HG03060 (cell line): ENCODE data around the gene CYP1A2.

Experiments used
- ATAC-seq: cut with Tn5 transposase; IDR thresholded peaks from one replicate; pipeline ENCODE4 v1.9.1; 2021; ENCODE audit warnings: low read depth, moderate number of reproducible peaks; ENCODE audit not compliant: unreplicated experiment

The CYP1A2 gene

DNA sequence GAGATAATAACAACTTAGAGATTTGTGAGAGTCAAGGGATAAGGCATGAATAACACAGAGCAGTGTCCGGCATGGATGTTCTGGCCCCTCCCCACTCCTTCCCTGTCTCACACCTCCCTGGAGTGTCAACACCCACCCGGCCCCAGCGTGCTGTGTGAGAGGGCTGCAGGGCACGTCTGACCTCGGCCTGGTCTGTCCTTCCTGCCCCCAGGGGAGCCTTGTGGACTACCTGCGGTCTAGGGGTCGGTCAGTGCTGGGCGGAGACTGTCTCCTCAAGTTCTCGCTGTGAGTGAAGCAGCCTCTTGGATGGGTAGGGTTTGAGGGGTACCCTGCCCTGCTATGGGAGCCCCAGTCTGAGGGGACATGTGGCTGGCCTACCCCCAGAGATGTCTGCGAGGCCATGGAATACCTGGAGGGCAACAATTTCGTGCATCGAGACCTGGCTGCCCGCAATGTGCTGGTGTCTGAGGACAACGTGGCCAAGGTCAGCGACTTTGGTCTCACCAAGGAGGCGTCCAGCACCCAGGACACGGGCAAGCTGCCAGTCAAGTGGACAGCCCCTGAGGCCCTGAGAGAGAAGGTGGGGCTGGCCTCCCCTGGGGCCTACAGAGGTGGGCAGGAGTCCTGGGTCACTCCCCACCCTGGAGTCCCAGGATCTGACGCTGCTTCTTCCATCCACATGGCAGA, 52.8 kb downstream of the CYP1A2 start:
- no peak for ATAC-seq

DNA sequence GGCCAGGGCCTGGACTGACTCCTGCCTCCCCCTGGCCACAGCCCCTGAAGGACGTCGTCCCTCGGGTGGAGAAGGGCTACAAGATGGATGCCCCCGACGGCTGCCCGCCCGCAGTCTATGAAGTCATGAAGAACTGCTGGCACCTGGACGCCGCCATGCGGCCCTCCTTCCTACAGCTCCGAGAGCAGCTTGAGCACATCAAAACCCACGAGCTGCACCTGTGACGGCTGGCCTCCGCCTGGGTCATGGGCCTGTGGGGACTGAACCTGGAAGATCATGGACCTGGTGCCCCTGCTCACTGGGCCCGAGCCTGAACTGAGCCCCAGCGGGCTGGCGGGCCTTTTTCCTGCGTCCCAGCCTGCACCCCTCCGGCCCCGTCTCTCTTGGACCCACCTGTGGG, 53.6 kb downstream of the CYP1A2 start:
- no peak for ATAC-seq

DNA sequence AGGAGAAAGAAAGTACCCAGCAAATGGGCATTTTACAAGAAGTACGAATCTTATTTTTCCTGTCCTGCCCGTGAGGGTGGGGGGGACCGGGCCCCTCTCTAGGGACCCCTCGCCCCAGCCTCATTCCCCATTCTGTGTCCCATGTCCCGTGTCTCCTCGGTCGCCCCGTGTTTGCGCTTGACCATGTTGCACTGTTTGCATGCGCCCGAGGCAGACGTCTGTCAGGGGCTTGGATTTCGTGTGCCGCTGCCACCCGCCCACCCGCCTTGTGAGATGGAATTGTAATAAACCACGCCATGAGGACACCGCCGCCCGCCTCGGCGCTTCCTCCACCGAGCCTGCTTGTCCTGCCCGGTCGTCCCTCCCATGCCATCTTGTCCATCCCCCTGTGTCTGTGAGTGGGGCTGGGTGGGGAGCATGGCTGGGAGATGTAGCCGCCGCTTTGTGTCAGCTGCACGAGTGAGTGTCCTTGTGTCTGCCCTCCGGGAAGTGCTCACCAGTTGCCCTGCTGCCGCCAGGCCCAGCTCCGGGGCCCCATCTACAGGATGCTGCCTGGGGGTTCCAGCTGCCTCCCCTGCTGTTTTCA, 54.3 kb downstream of the CYP1A2 start:
- ATAC-seq, result no peak

DNA sequence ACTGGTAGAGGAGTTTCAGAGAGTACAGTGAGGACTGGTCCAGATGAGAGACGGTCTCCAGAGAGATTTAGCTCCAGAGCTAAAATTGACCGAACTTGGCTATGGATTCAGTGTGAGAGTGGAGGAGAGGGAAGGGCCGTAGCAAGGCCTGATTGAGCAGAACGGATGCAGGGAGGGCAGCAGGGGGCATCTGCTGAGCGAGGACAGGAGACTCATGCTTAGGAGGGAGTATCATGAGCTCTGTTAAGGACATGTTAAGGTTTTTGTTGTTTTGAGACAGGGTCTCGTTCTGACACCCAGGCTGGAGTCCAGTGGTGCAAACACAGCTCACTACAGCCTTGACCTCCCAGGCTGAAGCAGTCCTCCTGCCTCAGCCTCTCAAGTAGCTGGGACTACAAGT, 56.3 kb downstream of the CYP1A2 start:
- ATAC-seq, result no peak
